K562 (cell line): ENCODE results near the gene CORO6. TPM values are rescaled to one million over a fixed set of nuclear protein-coding genes. Genes with fewer than 3 reads are reported as not detected.

ENCODE experiments used
- ATAC-seq: fragments of 200-7000 bp; cut with Tn5 transposase; 3 replicates; pipeline ENCODE4 v1.9.1; 2020; ENCODE audit warnings: moderate library complexity
- BruUV-seq: library from RNA; stranded (reverse); fragments of 400-500 nt; replicated peaks from 2 replicates; lab custom pipeline; 2021; lab: Mats Ljungman, UMichigan
- CTCF ChIA-PET: fragments of 300-600 bp; formaldehyde crosslinking; extraction: SDS; loops from one replicate; lab custom pipeline; 2021; ENCODE audit warnings: low intra/inter-chr PET ratio; lab: Yijun Ruan, JAX
- POLR2A ChIA-PET: fragments of 300-600, 350-650 bp; sonication (Branson Sonifier 250); formaldehyde crosslinking; extraction: SDS; loops from one replicate; lab custom pipeline; 2021; ENCODE audit warnings: antibody characterized with exemption, inconsistent platforms; lab: Yijun Ruan, JAX
- DNase-seq, 4 experiments: peaks; one replicate each; pipeline versions ENCODE4 v3.0.0 to v3.0.0-alpha.2; 2011 to 2018; ENCODE audit warnings: low spot score in 3 of 4, mixed read lengths in 3 of 4; ENCODE audit errors: extremely low read depth in 1 of 4
- FAIRE-seq: peaks from 2 replicates; lab custom pipeline; 2011; peaks lifted over from hg19 to GRCh38; lab: Jason Lieb, UNC
- H2AFZ ChIP-seq: 2 replicates; pipeline ENCODE4 v1.6.0; 2011; ENCODE audit warnings: low read depth, low read length, control low read depth, inconsistent platforms
- H3K27ac ChIP-seq: fragments of 200-600 bp; 3 replicates; pipeline ENCODE4 v1.8.0; 2011; ENCODE audit warnings: low read depth, mild to moderate bottlenecking, control low read depth, inconsistent platforms, low read length, moderate library complexity, mixed read lengths; ENCODE audit errors: extremely low read depth
- H3K27me3 ChIP-seq, 2 experiments: fragments of 300-600 bp in 1 of 2; 2 replicates in 1 of 2; 3 replicates in 1 of 2; pipeline versions ENCODE4 v1.6.0 to v1.8.0; 2011; ENCODE audit warnings: inconsistent platforms in 2 of 2, low read length in 2 of 2, mild to moderate bottlenecking in 1 of 2, mixed read lengths in 1 of 2, moderate library complexity in 1 of 2; ENCODE audit not compliant: control insufficient read depth in 2 of 2, insufficient read depth in 2 of 2
- H3K36me3 ChIP-seq: fragments of 300-600 bp; 3 replicates; pipeline ENCODE4 v1.8.0; 2011; ENCODE audit warnings: mild to moderate bottlenecking, low read length, inconsistent platforms; ENCODE audit not compliant: control insufficient read depth, insufficient read depth
- H3K4me1 ChIP-seq, 2 experiments: fragments of 200-600 bp in 1 of 2; replicated peaks in 1 of 2; 2 replicates in 1 of 2; 3 replicates in 1 of 2; pipeline versions ENCODE4 v1.5.1 to v1.8.0; 2011; ENCODE audit warnings: inconsistent platforms in 2 of 2, low read length in 2 of 2, mild to moderate bottlenecking in 1 of 2, mixed read lengths in 1 of 2, moderate library complexity in 1 of 2; ENCODE audit not compliant: control insufficient read depth in 2 of 2, insufficient read depth in 2 of 2
- H3K4me2 ChIP-seq: 2 replicates; pipeline ENCODE4 v1.6.1; 2011; ENCODE audit warnings: low read length, control low read depth, inconsistent platforms, mixed read lengths; ENCODE audit not compliant: insufficient read depth
- H3K4me3 ChIP-seq: fragments of 200-600 bp; sonication (generic), shearing (Covaris generic); 2 replicates; pipeline ENCODE4 v1.5.1; 2016; ENCODE audit warnings: control low read depth, inconsistent platforms
- H3K79me2 ChIP-seq: fragments of 200-600 bp; 3 replicates; pipeline ENCODE4 v1.8.0; 2011; ENCODE audit warnings: low read length, inconsistent platforms; ENCODE audit not compliant: control insufficient read depth, insufficient read depth
- H3K9ac ChIP-seq, 2 experiments: 2 replicates each; pipeline versions ENCODE4 v1.6.0 to v1.6.1; 2011; ENCODE audit warnings: low read depth in 2 of 2, low read length in 2 of 2, control low read depth in 1 of 2, inconsistent platforms in 1 of 2, mild to moderate bottlenecking in 1 of 2, mixed read lengths in 1 of 2; ENCODE audit not compliant: insufficient read depth in 1 of 2
- H3K9me1 ChIP-seq: one replicate; pipeline ENCODE4 v1.6.0; 2011; ENCODE audit warnings: inconsistent platforms, mild to moderate bottlenecking, low read length, moderate library complexity; ENCODE audit not compliant: control insufficient read depth, insufficient read depth
- H3K9me3 ChIP-seq: replicated peaks from 2 replicates; pipeline ENCODE4 v1.5.1; 2011; ENCODE audit warnings: low read depth, low read length, inconsistent platforms; ENCODE audit not compliant: control insufficient read depth, insufficient read depth
- H4K20me1 ChIP-seq: replicated peaks from 2 replicates; pipeline ENCODE4 v1.6.1; 2011; ENCODE audit warnings: low read length, inconsistent platforms, mixed read lengths; ENCODE audit not compliant: control insufficient read depth, insufficient read depth
- ETS2 ChIP-seq: IDR thresholded peaks from 2 replicates; pipeline ENCODE4 v1.6.1; 2016; ENCODE audit warnings: borderline replicate concordance, missing genetic modification characterization, mild to moderate bottlenecking, moderate library complexity, missing compliant biosample characterization; ENCODE audit not compliant: poor library complexity, severe bottlenecking
- NCOA1 ChIP-seq: fragments of 450-650 bp; IDR thresholded peaks from 2 replicates; pipeline ENCODE4 v1.6.1; 2016; ENCODE audit warnings: low read depth
- PHF20 ChIP-seq: fragments of 450-650 bp; IDR thresholded peaks from 2 replicates; pipeline ENCODE4 v1.6.1; 2018; ENCODE audit not compliant: partially characterized antibody
- WGBS: fragments of 100-300 bp; shearing (Covaris generic); methylation state at CpG from one replicate; pipeline ENCODE4 v1.1.6; 2016; ENCODE audit warnings: low coverage, mixed read lengths; ENCODE audit not compliant: insufficient coverage; ENCODE audit errors: missing lambda C conversion rate; 5-methylcytosine and 5-hydroxymethylcytosine counted together
- in situ Hi-C: fragments of 300-500 bp; cut with MboI; formaldehyde crosslinking; loops from 4 replicates; pipeline ENCODE4 v1.15.0; 2018; ENCODE audit warnings: inconsistent platforms, mixed read lengths
- intact Hi-C: fragments of 100-400 bp; cut with micrococcal nuclease; formaldehyde crosslinking; loops from 2 replicates; pipeline ENCODE4 v1.14.2; 2022
- polyA plus RNA-seq, 8 experiments: library from polyadenylated mRNA; depleted of rRNA in 4 of 8; stranded (reverse) in 5 of 8; unstranded in 3 of 8; fragments of >200 nt; fragmentation: Nextera tagmentation in 2 of 8; fragmentation: Illumina TruSeq in 1 of 8; extraction: Ambion mirVana in 2 of 8; extraction: Trizol in 1 of 8; gene quantifications; 2 replicates each; pipeline versions ENCODE4 v1.2.1 to v1.2.3, GENCODE V29; 2011 to 2014; ENCODE audit warnings: inconsistent platforms in 1 of 8, missing spikeins in 1 of 8
- total RNA-seq, 7 experiments: library from RNA; depleted of rRNA in 6 of 7; stranded (reverse); fragments of >200 nt in 6 of 7; fragmentation: Illumina TruSeq in 2 of 7; extraction: Trizol in 2 of 7; gene quantifications; 2 replicates each; pipeline versions ENCODE4 v1.2.1 to v1.2.3, GENCODE V29; 2011 to 2021; ENCODE audit warnings: low replicate concordance in 1 of 7
- TF ChIP-seq, protein P1 (sequence below): fragments of 450-650 bp; IDR thresholded peaks from 2 replicates; pipeline ENCODE4 v1.7.0; 2016; ENCODE audit warnings: borderline replicate concordance

CORO6 gene
- total and polyA plus RNA-seq, 9 of the 15 experiments (the other 6 are each of a cell fraction or from before 2014, with no cell fraction given): 0.04 to 11.9 (median 2.4) TPM

- TF ChIP-seq, protein P1, sequence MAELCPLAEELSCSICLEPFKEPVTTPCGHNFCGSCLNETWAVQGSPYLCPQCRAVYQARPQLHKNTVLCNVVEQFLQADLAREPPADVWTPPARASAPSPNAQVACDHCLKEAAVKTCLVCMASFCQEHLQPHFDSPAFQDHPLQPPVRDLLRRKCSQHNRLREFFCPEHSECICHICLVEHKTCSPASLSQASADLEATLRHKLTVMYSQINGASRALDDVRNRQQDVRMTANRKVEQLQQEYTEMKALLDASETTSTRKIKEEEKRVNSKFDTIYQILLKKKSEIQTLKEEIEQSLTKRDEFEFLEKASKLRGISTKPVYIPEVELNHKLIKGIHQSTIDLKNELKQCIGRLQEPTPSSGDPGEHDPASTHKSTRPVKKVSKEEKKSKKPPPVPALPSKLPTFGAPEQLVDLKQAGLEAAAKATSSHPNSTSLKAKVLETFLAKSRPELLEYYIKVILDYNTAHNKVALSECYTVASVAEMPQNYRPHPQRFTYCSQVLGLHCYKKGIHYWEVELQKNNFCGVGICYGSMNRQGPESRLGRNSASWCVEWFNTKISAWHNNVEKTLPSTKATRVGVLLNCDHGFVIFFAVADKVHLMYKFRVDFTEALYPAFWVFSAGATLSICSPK: no peak
- TF ChIP-seq PHF20: no peak
- no peak for TF ChIP-seq NCOA1
- no peak for TF ChIP-seq ETS2 (tag)
- TF ChIP-seq, all 486 proteins: peak for 0
- FAIRE-seq: no peak
- Histone ChIP-seq H3K36me3 (peaks cover 11% of the 10 kb centered on the region; the same call in 2 of the 3 replicates), H2AFZ (no peak overlapping the region), H3K9ac (no peak overlapping the region), H3K9me1 (no peaks in the 10 kb centered on the region), H3K4me2 (no peak overlapping the region), H3K79me2 (no peaks in the 10 kb centered on the region), H4K20me1 (no peaks in the 10 kb centered on the region), H3K27ac (no peak overlapping the region), H3K9me3 (no peaks in the 10 kb centered on the region), H3K27me3 (no peaks in the 10 kb centered on the region), H3K4me1 (no peaks in the 10 kb centered on the region), H3K4me3 (no peak overlapping the region)
- ATAC-seq: no peak
- WGBS: 24% methylated on average over 2 of the region's 2 CpGs
- ChIA-PET POLR2A (no interaction called here), CTCF (no interaction called here)
- intact Hi-C loops: loop anchor here (10.0 kb wide), 1 partner anchor 375 kb away; no protein-coding TSS in a partner anchor
- BruUV-seq: no TSS peak
- no peak for DNase-seq
- in situ Hi-C loops: no loop called here
Measured at GRCh38 chr17:29629839-29630238, 7.1 kb upstream of the CORO6 start.
